OCI-LY3 (cell line): Measurements from ENCODE around the gene RNF13.
A peak's percentile ranks its signal among the peaks of the same experiment; 100 is the strongest.
"Not testable (repeated sequence)": the region's sequence is repeated elsewhere in the genome, so short reads cannot be mapped to it uniquely, and the experiment has no call there.

ENCODE experiments used
- H2AFZ ChIP-seq: fragments of 200-600, 300-600 bp; shearing (Covaris generic); 2 replicates; pipeline ENCODE4 v1.6.0; 2014; ENCODE audit warnings: antibody characterized with exemption, low read depth, low read length
- H3K27ac ChIP-seq: fragments of 200-600, 300-600 bp; sonication (generic); 2 replicates; pipeline ENCODE4 v1.5.1; 2014; ENCODE audit warnings: mild to moderate bottlenecking, low read length, moderate library complexity, mixed read lengths
- H3K27me3 ChIP-seq: fragments of 200-600, 300-600 bp; sonication (generic); 2 replicates; pipeline ENCODE4 v1.6.1; 2014; ENCODE audit warnings: low read depth, low read length, mixed read lengths
- H3K36me3 ChIP-seq: fragments of 200-600, 300-600 bp; sonication (generic); replicated peaks from 2 replicates; pipeline ENCODE3; 2014; ENCODE audit warnings: low read depth, low read length, mixed read lengths
- H3K4me1 ChIP-seq: fragments of 300-600, 200-600 bp; sonication (generic); 2 replicates; pipeline ENCODE4 v1.6.1; 2014; ENCODE audit warnings: low read length, mixed read lengths
- H3K4me2 ChIP-seq: fragments of 200-600, 300-600 bp; sonication (generic); 2 replicates; pipeline ENCODE4 v1.6.1; 2014; ENCODE audit warnings: low read length, mixed read lengths
- H3K4me3 ChIP-seq: fragments of 300-600, 200-600 bp; sonication (generic); 2 replicates; pipeline ENCODE4 v1.5.1; 2014; ENCODE audit warnings: antibody characterized with exemption, mild to moderate bottlenecking, low read length, moderate library complexity
- H3K79me2 ChIP-seq: fragments of 300-600, 200-600 bp; shearing (Covaris generic); 2 replicates; pipeline ENCODE4 v1.6.1; 2014; ENCODE audit warnings: mild to moderate bottlenecking, low read length, mixed read lengths
- H3K9ac ChIP-seq: fragments of 300-600, 200-600 bp; shearing (Covaris generic); 2 replicates; pipeline ENCODE4 v1.6.0; 2014; ENCODE audit warnings: mild to moderate bottlenecking, low read length, moderate library complexity
- H3K9me3 ChIP-seq: fragments of 200-600, 300-600 bp; shearing (Covaris generic); 2 replicates; pipeline ENCODE4 v1.6.1; 2014; ENCODE audit warnings: low read length, mixed read lengths; ENCODE audit not compliant: insufficient read depth
- H4K20me1 ChIP-seq: fragments of 200-600, 300-600 bp; sonication (generic); 2 replicates; pipeline ENCODE4 v1.6.1; 2016; ENCODE audit warnings: low read length, mixed read lengths; ENCODE audit not compliant: insufficient read depth
- EZH2phosphoT487 ChIP-seq: fragments of 200-600 bp; shearing (Covaris generic); IDR thresholded peaks from 2 replicates; pipeline ENCODE4 v1.6.1; 2018; ENCODE audit warnings: antibody characterized with exemption, mixed run types, low read depth
- TF ChIP-seq, protein P1 (sequence below): fragments of 200-600, 300-600 bp; sonication (generic); IDR thresholded peaks from 2 replicates; pipeline ENCODE4 v1.5.1; 2014; ENCODE audit warnings: antibody characterized with exemption, low read length, low read depth

Gene RNF13

GRCh38 chr3:149933008-149933407 is 120.0 kb downstream of the RNF13 start:
- no peak overlapping the region for H3K27ac ChIP-seq
- no peaks in the 10 kb centered on the region for H3K9me3 ChIP-seq
- H3K4me3 ChIP-seq = no peak overlapping the region
- H3K79me2 ChIP-seq = no peaks in the 10 kb centered on the region
- peaks cover 5% of the 10 kb centered on the region for H3K4me1 ChIP-seq
- no peak overlapping the region for H3K4me2 ChIP-seq
- H3K9ac ChIP-seq = no peak overlapping the region
- H2AFZ ChIP-seq = no peak overlapping the region
- TF ChIP-seq, protein P1, sequence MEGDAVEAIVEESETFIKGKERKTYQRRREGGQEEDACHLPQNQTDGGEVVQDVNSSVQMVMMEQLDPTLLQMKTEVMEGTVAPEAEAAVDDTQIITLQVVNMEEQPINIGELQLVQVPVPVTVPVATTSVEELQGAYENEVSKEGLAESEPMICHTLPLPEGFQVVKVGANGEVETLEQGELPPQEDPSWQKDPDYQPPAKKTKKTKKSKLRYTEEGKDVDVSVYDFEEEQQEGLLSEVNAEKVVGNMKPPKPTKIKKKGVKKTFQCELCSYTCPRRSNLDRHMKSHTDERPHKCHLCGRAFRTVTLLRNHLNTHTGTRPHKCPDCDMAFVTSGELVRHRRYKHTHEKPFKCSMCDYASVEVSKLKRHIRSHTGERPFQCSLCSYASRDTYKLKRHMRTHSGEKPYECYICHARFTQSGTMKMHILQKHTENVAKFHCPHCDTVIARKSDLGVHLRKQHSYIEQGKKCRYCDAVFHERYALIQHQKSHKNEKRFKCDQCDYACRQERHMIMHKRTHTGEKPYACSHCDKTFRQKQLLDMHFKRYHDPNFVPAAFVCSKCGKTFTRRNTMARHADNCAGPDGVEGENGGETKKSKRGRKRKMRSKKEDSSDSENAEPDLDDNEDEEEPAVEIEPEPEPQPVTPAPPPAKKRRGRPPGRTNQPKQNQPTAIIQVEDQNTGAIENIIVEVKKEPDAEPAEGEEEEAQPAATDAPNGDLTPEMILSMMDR = no peak
- no peak for TF ChIP-seq EZH2phosphoT487
- peaks cover 10% of the 10 kb centered on the region; the same call in 1 of the 2 replicates for H4K20me1 ChIP-seq
- no peaks in the 10 kb centered on the region for H3K27me3 ChIP-seq
- H3K36me3 ChIP-seq = peaks cover 12% of the 10 kb centered on the region

DNA sequence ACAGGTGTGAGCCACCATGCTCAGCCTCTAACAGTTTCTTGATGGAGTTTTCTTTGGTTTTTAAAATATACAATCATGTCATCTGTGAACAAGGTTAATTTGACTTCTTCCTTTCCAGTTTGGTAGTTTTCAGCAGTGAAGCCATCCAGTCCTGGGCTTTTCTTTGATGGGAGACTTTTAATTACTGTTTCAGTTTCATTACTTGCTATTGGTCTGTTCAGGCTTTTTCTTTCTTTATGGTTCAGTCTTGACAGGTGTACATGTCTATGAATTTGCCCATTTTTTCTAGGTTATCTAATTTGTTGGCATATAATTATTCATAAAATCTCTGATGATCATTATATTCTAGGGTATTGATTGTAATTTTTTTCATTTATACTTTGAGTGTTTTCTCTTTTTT is 120.8 kb downstream of the RNF13 start:
- H4K20me1 ChIP-seq = peaks cover 10% of the 10 kb centered on the region; the same call in 1 of the 2 replicates
- no peak overlapping the region for H2AFZ ChIP-seq
- H3K4me3 ChIP-seq = no peak overlapping the region
- H3K4me1 ChIP-seq = peaks cover 5% of the 10 kb centered on the region
- H3K9me3 ChIP-seq = no peaks in the 10 kb centered on the region
- H3K27ac ChIP-seq = no peak overlapping the region
- H3K79me2 ChIP-seq = no peaks in the 10 kb centered on the region
- TF ChIP-seq, protein P1 = no peak
- TF ChIP-seq EZH2phosphoT487 = no peak
- H3K27me3 ChIP-seq = no peaks in the 10 kb centered on the region
- H3K9ac ChIP-seq = no peak overlapping the region
- peaks cover 12% of the 10 kb centered on the region for H3K36me3 ChIP-seq
- no peak overlapping the region for H3K4me2 ChIP-seq

- Histone ChIP-seq H3K9ac (no peak overlapping the region), H3K4me1 (peaks cover 5% of the 10 kb centered on the region), H3K4me3 (no peak overlapping the region), H3K9me3 (no peaks in the 10 kb centered on the region), H2AFZ (no peak overlapping the region), H3K36me3 (peaks cover 12% of the 10 kb centered on the region), H3K79me2 (no peaks in the 10 kb centered on the region), H3K27me3 (no peaks in the 10 kb centered on the region), H4K20me1 (peaks cover 10% of the 10 kb centered on the region; the same call in 1 of the 2 replicates), H3K27ac (no peak overlapping the region), H3K4me2 (no peak overlapping the region)
- TF ChIP-seq, protein P1 = no peak
- TF ChIP-seq EZH2phosphoT487 = no peak
Observed at GRCh38 chr3:149934524-149934923, 121.5 kb downstream of the RNF13 start.

GRCh38 chr3:149936812-149937230 is 123.8 kb downstream of the RNF13 start:
- H2AFZ ChIP-seq = no peak overlapping the region
- peaks cover 10% of the 10 kb centered on the region for H3K36me3 ChIP-seq
- no peaks in the 10 kb centered on the region for H3K79me2 ChIP-seq
- TF ChIP-seq EZH2phosphoT487 = no peak
- TF ChIP-seq, protein P1 = peak; percentile 86
- H4K20me1 ChIP-seq = 0 out of 2 replicates have a peak, but pooled peaks cover 6% of the 10 kb centered on the region
- no peaks in the 10 kb centered on the region for H3K9me3 ChIP-seq
- H3K9ac ChIP-seq = 0 out of 2 replicates have a peak overlapping the region, but pooled peaks have one; percentile 4
- peaks cover 5% of the 10 kb centered on the region for H3K4me1 ChIP-seq
- peak overlapping the region; percentile 54 for H3K4me3 ChIP-seq
- H3K27me3 ChIP-seq = no peaks in the 10 kb centered on the region
- H3K27ac ChIP-seq = no peak overlapping the region
- peak overlapping the region; percentile 64 for H3K4me2 ChIP-seq

GRCh38 chr3:149938392-149939055 is 125.5 kb downstream of the RNF13 start:
- H3K4me2 ChIP-seq, H3K4me1 ChIP-seq, H3K9ac ChIP-seq, H3K4me3 ChIP-seq, H3K27me3 ChIP-seq, H3K79me2 ChIP-seq, H3K9me3 ChIP-seq, H4K20me1 ChIP-seq, H3K36me3 ChIP-seq, H2AFZ ChIP-seq, H3K27ac ChIP-seq: not testable (repeated sequence)
